ENCODE data around the gene NIPAL1.
"Not testable (repeated sequence)": the region's sequence is repeated elsewhere in the genome, so short reads cannot be mapped to it uniquely, and the experiment has no call there.

Gene NIPAL1

GRCh38 chr4:48016141-48017107, at the start of gene NIPAL1, which contains the start of gene CNGA1:
NIPAL1 (plus strand) TSS chr4:48016772; CDS start chr4:48016840, 68 bp downstream.
CNGA1 (minus strand) TSS chr4:48016681; CDS start chr4:47952689, 63,992 bp downstream.
- intact Hi-C loops (cut with micrococcal nuclease): no loop called here
- Mint-ChIP-seq H3K4me1 (ENCODE audit: low read depth) (peaks cover 27% of the 10 kb centered on the region), H3K27ac (no peak within 1 kb of the TSS), H3K9me3 (peaks cover 2% of the 10 kb centered on the region), H3K4me3 (peak within 1 kb of the TSS; percentile 74), H3K36me3 (ENCODE audit: low read depth) (no peaks in the 10 kb centered on the region), H3K27me3 (peaks cover 57% of the 10 kb centered on the region)

DNA sequence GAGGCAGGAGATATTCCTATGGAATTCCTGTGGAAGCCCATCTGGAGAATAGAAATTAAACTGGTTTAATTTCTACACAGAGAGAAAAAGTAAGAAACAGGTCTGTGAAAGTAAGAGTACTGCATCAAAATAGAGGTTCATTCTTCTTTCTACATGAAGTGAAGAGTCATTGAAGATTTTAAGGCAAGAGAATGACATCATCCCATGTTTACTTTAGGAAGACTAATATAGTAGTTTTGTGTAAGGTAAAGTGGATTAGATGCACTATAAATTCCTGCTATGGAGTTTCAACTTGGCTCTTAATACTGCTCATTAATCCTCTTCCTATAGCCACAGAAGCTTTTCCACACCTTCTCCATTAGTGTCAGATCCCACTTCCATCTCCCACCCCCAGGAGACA, 47.7 kb upstream of the NIPAL1 start:
- intact Hi-C loops (cut with micrococcal nuclease): no loop called here
- no peak overlapping the region for H3K4me3 Mint-ChIP-seq
- no peak overlapping the region for H3K27ac Mint-ChIP-seq
- no peaks in the 10 kb centered on the region for H3K36me3 Mint-ChIP-seq (ENCODE audit: low read depth)
- no peaks in the 10 kb centered on the region for H3K9me3 Mint-ChIP-seq
- peaks cover 11% of the 10 kb centered on the region for H3K4me1 Mint-ChIP-seq (ENCODE audit: low read depth)
- H3K27me3 Mint-ChIP-seq: no peaks in the 10 kb centered on the region

GRCh38 chr4:47972181-47972580, 44.4 kb upstream of the NIPAL1 start:
- Mint-ChIP-seq H3K4me1 (ENCODE audit: low read depth) (peaks cover 11% of the 10 kb centered on the region), H3K27ac (peak overlapping the region; percentile 32), H3K9me3 (no peaks in the 10 kb centered on the region), H3K36me3 (ENCODE audit: low read depth) (no peaks in the 10 kb centered on the region), H3K27me3 (no peaks in the 10 kb centered on the region), H3K4me3 (no peak overlapping the region)
- intact Hi-C loops (cut with micrococcal nuclease): no loop called here

DNA sequence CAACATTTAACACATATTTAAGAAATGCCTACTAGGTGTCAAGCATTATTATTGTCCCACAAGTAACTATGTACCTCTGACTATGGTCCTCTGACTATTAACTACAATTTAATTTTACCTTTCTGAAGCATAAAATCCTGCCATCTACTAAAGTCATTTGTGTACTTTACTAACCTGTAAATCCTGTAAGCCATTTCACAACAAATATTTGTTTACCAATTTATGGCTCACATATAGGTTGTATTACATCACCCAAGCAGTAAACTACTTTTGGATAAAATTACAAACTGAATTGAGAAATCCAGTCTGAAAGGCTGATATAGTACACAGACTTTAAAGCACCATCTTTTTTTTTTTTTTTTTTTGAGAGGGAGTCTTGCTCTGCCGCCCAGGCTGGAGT, 43.9 kb upstream of the NIPAL1 start:
- Mint-ChIP-seq H3K27me3 (no peaks in the 10 kb centered on the region), H3K27ac (peak overlapping the region; percentile 32), H3K36me3 (ENCODE audit: low read depth) (no peaks in the 10 kb centered on the region), H3K9me3 (no peaks in the 10 kb centered on the region), H3K4me3 (no peak overlapping the region), H3K4me1 (ENCODE audit: low read depth) (peaks cover 11% of the 10 kb centered on the region)
- intact Hi-C loops (cut with micrococcal nuclease): no loop called here

GRCh38 chr4:47974566-47974965, 42.0 kb upstream of the NIPAL1 start:
- no peaks in the 10 kb centered on the region for H3K9me3 Mint-ChIP-seq
- intact Hi-C loops (cut with micrococcal nuclease): no loop called here
- H3K4me1 Mint-ChIP-seq (ENCODE audit: low read depth): peaks cover 11% of the 10 kb centered on the region
- no peaks in the 10 kb centered on the region for H3K36me3 Mint-ChIP-seq (ENCODE audit: low read depth)
- no peak overlapping the region for H3K27ac Mint-ChIP-seq
- no peaks in the 10 kb centered on the region for H3K27me3 Mint-ChIP-seq
- no peak overlapping the region for H3K4me3 Mint-ChIP-seq

DNA sequence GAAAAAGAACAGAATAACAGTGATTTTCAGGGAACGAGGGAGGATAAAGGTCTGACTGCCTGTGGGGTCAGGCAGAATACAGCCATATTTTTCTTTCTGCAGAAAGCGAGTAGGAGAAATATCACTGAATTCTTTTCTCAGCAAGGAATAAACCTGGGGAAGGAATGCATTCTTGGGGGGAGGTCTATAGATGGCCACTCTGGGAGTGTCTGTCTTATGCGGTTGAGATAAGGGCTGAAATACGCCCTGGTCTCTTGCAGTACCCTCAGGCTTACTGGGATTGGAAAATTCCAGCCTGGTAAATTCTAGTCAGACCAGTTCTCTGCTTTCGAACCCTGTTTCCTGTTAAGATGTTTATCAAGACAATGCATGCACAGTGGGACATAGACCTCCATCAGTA, 26.4 kb upstream of the NIPAL1 start:
- Mint-ChIP-seq H3K36me3 (ENCODE audit: low read depth) (no peaks in the 10 kb centered on the region), H3K9me3 (peaks cover 42% of the 10 kb centered on the region), H3K27ac (no peak overlapping the region), H3K27me3 (peaks cover 4% of the 10 kb centered on the region), H3K4me3 (no peak overlapping the region), H3K4me1 (ENCODE audit: low read depth) (no peaks in the 10 kb centered on the region)
- intact Hi-C loops (cut with micrococcal nuclease): no loop called here

GRCh38 chr4:47992475-47992874, 24.1 kb upstream of the NIPAL1 start:
- H3K27ac Mint-ChIP-seq; H3K4me3 Mint-ChIP-seq; H3K27me3 Mint-ChIP-seq; H3K36me3 Mint-ChIP-seq (ENCODE audit: low read depth); H3K4me1 Mint-ChIP-seq (ENCODE audit: low read depth); intact Hi-C loops (cut with micrococcal nuclease): not testable (repeated sequence)
- H3K9me3 Mint-ChIP-seq: peaks cover 42% of the 10 kb centered on the region

- Mint-ChIP-seq H3K9me3 (peaks cover 29% of the 10 kb centered on the region), H3K27ac (no peak overlapping the region), H3K36me3 (ENCODE audit: low read depth) (no peaks in the 10 kb centered on the region), H3K27me3 (peaks cover 1% of the 10 kb centered on the region), H3K4me3 (no peak overlapping the region), H3K4me1 (ENCODE audit: low read depth) (no peaks in the 10 kb centered on the region)
- intact Hi-C loops (cut with micrococcal nuclease): no loop called here
Measured at GRCh38 chr4:47996021-47996420, 20.6 kb upstream of the NIPAL1 start.

DNA sequence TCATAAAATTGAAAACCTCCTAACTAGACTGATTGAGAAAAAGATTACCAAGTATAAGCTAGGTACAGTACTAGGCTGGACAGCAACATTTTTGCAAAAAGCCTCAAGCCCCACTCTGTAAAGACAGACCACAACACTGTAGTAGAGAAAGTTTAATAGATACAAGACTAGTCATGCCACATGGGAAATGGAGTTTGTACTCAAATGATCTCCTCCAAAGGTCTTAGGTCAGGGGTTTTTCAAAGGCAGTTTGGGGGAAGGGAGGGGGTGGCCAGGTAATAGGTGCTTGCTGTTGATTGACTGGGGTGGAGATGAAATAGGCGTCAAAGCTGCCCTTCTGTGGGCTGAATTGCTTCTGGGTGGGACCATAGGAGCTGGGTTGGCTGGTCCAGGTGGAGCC, 14.3 kb upstream of the NIPAL1 start:
- intact Hi-C loops (cut with micrococcal nuclease): no loop called here
- Mint-ChIP-seq H3K36me3 (ENCODE audit: low read depth) (no peaks in the 10 kb centered on the region), H3K9me3 (no peaks in the 10 kb centered on the region), H3K4me1 (ENCODE audit: low read depth) (no peaks in the 10 kb centered on the region), H3K27ac (no peak overlapping the region), H3K27me3 (peaks cover 4% of the 10 kb centered on the region), H3K4me3 (no peak overlapping the region)

GRCh38 chr4:48003568-48003967, 13.0 kb upstream of the NIPAL1 start:
- not testable (repeated sequence) for H3K4me1 Mint-ChIP-seq (ENCODE audit: low read depth); H3K27me3 Mint-ChIP-seq; H3K4me3 Mint-ChIP-seq; H3K27ac Mint-ChIP-seq; H3K36me3 Mint-ChIP-seq (ENCODE audit: low read depth); H3K9me3 Mint-ChIP-seq
- intact Hi-C loops (cut with micrococcal nuclease): loop anchor here (1.0 kb wide), 1 partner anchor 84 kb away; no protein-coding TSS in a partner anchor

DNA sequence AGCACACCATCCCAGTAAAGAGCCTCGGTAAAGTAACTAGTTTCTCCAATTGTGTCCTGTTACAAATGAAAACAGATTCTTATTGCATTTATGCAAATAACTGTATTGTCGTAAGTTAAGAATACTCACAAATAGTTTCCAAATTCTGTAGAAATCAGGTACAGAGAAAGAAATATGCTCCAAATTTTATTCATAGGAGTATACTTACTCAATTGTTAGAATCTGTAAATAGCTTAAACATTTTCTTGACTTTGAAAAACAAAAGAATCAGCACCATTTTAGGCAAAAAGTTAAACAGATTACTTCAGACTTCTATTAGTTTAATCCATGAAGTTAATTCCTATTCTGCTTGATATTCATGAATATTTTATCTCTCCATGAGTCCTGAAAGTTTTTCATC, 10.8 kb upstream of the NIPAL1 start:
- no peaks in the 10 kb centered on the region for H3K36me3 Mint-ChIP-seq (ENCODE audit: low read depth)
- intact Hi-C loops (cut with micrococcal nuclease): no loop called here
- peaks cover 7% of the 10 kb centered on the region for H3K27me3 Mint-ChIP-seq
- H3K27ac Mint-ChIP-seq: no peak overlapping the region
- no peaks in the 10 kb centered on the region for H3K4me1 Mint-ChIP-seq (ENCODE audit: low read depth)
- no peak overlapping the region for H3K4me3 Mint-ChIP-seq
- H3K9me3 Mint-ChIP-seq: peaks cover 6% of the 10 kb centered on the region

DNA sequence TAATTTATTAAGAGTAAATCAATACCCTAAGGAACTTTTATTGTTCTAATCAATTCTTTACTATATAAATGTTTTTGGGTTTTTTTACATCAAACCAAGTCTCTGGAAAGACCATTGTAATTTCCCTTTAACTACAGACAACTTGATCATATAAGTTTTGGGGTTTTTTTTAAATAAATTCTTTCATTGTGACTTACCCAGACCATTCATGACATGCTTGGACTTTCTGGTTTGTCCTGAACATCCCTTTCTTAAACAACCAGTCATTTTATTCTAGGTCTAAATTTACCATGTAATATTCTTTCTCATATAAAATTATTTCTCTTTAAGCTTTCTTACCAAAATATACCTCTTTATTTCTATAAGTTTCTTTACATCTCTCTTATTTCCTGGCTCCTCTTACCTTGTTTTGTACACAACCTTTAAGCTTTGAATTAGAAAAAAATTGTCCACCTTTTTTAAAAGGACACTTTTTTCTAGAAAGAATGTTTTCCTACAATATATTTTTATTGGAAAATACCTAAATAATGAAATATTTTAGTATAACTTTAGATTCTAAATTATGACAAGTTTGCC, 8.5 kb upstream of the NIPAL1 start:
- intact Hi-C loops (cut with micrococcal nuclease): no loop called here
- H3K4me1 Mint-ChIP-seq (ENCODE audit: low read depth): peaks cover 8% of the 10 kb centered on the region
- peaks cover 5% of the 10 kb centered on the region for H3K27me3 Mint-ChIP-seq
- H3K36me3 Mint-ChIP-seq (ENCODE audit: low read depth): no peaks in the 10 kb centered on the region
- no peak overlapping the region for H3K27ac Mint-ChIP-seq
- H3K9me3 Mint-ChIP-seq: peaks cover 15% of the 10 kb centered on the region
- H3K4me3 Mint-ChIP-seq: no peak overlapping the region

GRCh38 chr4:48010906-48011305, 5.7 kb upstream of the NIPAL1 start:
- intact Hi-C loops (cut with micrococcal nuclease); H3K36me3 Mint-ChIP-seq (ENCODE audit: low read depth); H3K27ac Mint-ChIP-seq: not testable (repeated sequence)

GRCh38 chr4:48011722-48012121, 4.8 kb upstream of the NIPAL1 start:
- peaks cover 15% of the 10 kb centered on the region for H3K9me3 Mint-ChIP-seq
- intact Hi-C loops (cut with micrococcal nuclease): no loop called here
- no peaks in the 10 kb centered on the region for H3K36me3 Mint-ChIP-seq (ENCODE audit: low read depth)

More at GRCh38 chr4:48010906-48011305, 5.7 kb upstream of the NIPAL1 start:
- H3K9me3 Mint-ChIP-seq: peaks cover 15% of the 10 kb centered on the region
- H3K4me1 Mint-ChIP-seq (ENCODE audit: low read depth): peaks cover 12% of the 10 kb centered on the region
- H3K27me3 Mint-ChIP-seq: peaks cover 20% of the 10 kb centered on the region
- H3K4me3 Mint-ChIP-seq: not testable (repeated sequence)

More at GRCh38 chr4:48011722-48012121, 4.8 kb upstream of the NIPAL1 start:
- H3K27me3 Mint-ChIP-seq: peaks cover 28% of the 10 kb centered on the region
- no peak overlapping the region for H3K4me3 Mint-ChIP-seq
- H3K4me1 Mint-ChIP-seq (ENCODE audit: low read depth): peaks cover 17% of the 10 kb centered on the region
- no peak overlapping the region for H3K27ac Mint-ChIP-seq

All from dendritic cell treated with granulocyte-macrophage colony-stimulating factor and Interleukin-4, amounts not matched to agents 40 ng/mL and 50 ng/mL, for 4 days (primary cell).